Measurements from ENCODE around the gene SERPINE3.

DNA sequence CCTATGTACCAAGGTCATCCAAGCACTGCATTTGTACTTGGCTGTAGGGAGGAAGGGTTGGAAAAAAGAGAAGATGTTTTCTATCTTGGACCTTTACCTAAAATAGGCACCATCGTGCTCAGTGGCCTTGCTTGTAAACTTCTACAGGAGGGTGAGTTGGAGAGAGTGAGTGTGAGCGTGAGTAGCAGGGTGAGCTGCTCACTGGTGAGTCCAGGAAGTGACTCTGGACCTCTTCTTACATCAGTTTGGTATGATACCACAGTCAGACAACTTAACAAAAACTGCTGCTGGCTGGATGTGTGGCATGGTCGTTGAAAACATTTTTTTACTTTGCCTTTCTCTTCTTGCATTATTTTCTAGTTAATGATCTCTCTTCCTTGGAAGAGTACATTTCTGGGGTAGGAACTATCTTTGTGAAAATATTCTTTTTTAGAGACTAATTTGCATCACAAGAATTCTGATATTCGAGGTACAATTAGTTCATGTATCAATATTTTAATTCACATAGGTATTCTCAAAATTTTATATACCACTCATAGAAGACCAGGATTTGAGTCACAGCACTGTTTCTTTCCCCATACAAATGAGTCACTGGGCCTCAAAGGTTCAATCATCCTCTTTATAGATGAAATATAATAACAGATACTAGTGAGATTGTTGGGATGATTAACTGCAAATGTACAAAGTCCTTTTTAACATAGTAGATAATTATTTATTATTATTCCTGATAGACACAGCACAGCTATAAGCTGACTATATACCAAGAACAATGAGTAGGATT is 651 bp downstream of the SERPINE3 start:
- TF ChIP-seq POLR2AphosphoS5 (IDR thresholded peaks at IDR 0.05; ENCODE audit: low read depth, low read length) (no peak), POLR2A (IDR thresholded peaks at IDR 0.05; ENCODE audit: low read depth, low read length) (no peak), TAF1 (IDR thresholded peaks at IDR 0.05; ENCODE audit: low read depth, low read length) (no peak), POU2F2 (IDR thresholded peaks at IDR 0.05; ENCODE audit: low read depth, low read length) (no peak)

Measured in GM12891 (cell line).